WERI-Rb-1 (cell line): ENCODE measurements around the gene CD63.

Source experiments
- DNase-seq: peaks from one replicate; pipeline ENCODE4 v3.0.0-alpha.2; 2020
- H3K27ac ChIP-seq: fragments of 250-450 bp; sonication (Bioruptor Pico); 2 replicates; pipeline ENCODE4 v1.5.1; 2020; ENCODE audit warnings: mild to moderate bottlenecking, moderate library complexity
- H3K27me3 ChIP-seq: fragments of 250-450 bp; sonication (Bioruptor Pico); 2 replicates; pipeline ENCODE4 v1.5.1; 2021; ENCODE audit warnings: mild to moderate bottlenecking, low read depth, moderate library complexity; ENCODE audit not compliant: insufficient read depth, severe bottlenecking
- H3K36me3 ChIP-seq: fragments of 250-450 bp; sonication (Bioruptor Pico); 2 replicates; pipeline ENCODE4 v1.5.1; 2020; ENCODE audit warnings: mild to moderate bottlenecking, moderate library complexity
- H3K4me3 ChIP-seq: 2 replicates; pipeline ENCODE4 v1.5.1; 2011; ENCODE audit warnings: low read depth, mild to moderate bottlenecking, control low read depth, low read length
- H3K9me3 ChIP-seq: fragments of 250-450 bp; sonication (Bioruptor Pico); 2 replicates; pipeline ENCODE4 v1.5.1; 2021; ENCODE audit warnings: mild to moderate bottlenecking, moderate library complexity; ENCODE audit not compliant: severe bottlenecking
- TF ChIP-seq, protein P1 (sequence below): IDR thresholded peaks from 2 replicates; pipeline ENCODE4 v1.5.1; 2011; ENCODE audit warnings: low read depth, mild to moderate bottlenecking, control low read depth, inconsistent platforms, low read length

Gene CD63

GRCh38 chr12:55736780-55737580 is 8.2 kb upstream of the CD63 start:
- peak overlapping the region; percentile 84 for H3K27ac ChIP-seq
- no peaks in the 10 kb centered on the region for H3K27me3 ChIP-seq
- no peaks in the 10 kb centered on the region for H3K36me3 ChIP-seq
- H3K9me3 ChIP-seq = no peaks in the 10 kb centered on the region
- TF ChIP-seq, protein P1, sequence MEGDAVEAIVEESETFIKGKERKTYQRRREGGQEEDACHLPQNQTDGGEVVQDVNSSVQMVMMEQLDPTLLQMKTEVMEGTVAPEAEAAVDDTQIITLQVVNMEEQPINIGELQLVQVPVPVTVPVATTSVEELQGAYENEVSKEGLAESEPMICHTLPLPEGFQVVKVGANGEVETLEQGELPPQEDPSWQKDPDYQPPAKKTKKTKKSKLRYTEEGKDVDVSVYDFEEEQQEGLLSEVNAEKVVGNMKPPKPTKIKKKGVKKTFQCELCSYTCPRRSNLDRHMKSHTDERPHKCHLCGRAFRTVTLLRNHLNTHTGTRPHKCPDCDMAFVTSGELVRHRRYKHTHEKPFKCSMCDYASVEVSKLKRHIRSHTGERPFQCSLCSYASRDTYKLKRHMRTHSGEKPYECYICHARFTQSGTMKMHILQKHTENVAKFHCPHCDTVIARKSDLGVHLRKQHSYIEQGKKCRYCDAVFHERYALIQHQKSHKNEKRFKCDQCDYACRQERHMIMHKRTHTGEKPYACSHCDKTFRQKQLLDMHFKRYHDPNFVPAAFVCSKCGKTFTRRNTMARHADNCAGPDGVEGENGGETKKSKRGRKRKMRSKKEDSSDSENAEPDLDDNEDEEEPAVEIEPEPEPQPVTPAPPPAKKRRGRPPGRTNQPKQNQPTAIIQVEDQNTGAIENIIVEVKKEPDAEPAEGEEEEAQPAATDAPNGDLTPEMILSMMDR = peak; percentile 85
- DNase-seq = peak; percentile 93
- peak overlapping the region; percentile 83 for H3K4me3 ChIP-seq

DNA sequence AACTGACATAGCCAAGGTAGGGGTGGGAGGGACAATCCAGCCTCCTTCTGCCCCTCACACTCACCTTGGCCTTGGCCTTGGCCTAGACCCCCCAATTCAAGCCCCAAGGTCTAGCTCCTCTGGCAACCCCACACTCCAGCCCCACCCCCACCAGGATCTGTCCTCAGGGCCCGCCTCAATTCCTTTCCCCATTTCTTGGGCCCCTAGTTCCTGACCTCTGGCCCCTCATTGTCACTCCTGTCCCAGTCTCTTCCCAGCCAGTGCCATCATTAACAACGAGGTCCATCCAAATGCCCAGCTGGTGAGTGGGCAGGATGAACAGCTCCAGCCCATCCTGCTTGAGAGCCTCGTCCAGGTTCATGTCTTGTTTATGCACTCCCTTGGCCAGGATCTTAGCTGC is 7.3 kb upstream of the CD63 start:
- no peaks in the 10 kb centered on the region for H3K9me3 ChIP-seq
- no peak for DNase-seq
- no peak overlapping the region for H3K4me3 ChIP-seq
- H3K36me3 ChIP-seq = no peaks in the 10 kb centered on the region
- no peak overlapping the region for H3K27ac ChIP-seq
- H3K27me3 ChIP-seq = no peaks in the 10 kb centered on the region
- TF ChIP-seq, protein P1 = no peak

DNA sequence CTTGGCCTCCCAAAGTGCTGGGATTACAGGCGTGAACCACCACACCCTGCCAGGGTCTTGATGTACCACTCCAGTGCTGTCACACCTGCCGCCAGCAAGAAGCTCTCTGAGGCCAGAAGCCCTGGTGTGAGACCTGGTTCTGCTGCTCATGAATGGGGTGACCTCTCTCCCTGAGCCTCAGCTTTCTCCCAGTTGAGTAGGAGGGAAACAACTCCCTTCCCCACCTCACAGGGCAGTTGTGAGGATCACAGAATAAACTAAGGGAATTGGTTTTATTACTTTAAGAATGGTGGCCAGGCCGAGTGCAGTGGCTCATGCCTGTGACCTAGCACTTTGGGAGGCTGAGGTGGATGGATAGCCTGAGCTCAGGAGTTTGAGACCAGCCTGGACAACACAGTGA is 5.8 kb upstream of the CD63 start:
- TF ChIP-seq, protein P1 = no peak
- H3K27ac ChIP-seq = no peak overlapping the region
- no peak for DNase-seq
- no peaks in the 10 kb centered on the region for H3K27me3 ChIP-seq
- no peaks in the 10 kb centered on the region for H3K9me3 ChIP-seq
- no peak overlapping the region for H3K4me3 ChIP-seq
- H3K36me3 ChIP-seq = no peaks in the 10 kb centered on the region

DNA sequence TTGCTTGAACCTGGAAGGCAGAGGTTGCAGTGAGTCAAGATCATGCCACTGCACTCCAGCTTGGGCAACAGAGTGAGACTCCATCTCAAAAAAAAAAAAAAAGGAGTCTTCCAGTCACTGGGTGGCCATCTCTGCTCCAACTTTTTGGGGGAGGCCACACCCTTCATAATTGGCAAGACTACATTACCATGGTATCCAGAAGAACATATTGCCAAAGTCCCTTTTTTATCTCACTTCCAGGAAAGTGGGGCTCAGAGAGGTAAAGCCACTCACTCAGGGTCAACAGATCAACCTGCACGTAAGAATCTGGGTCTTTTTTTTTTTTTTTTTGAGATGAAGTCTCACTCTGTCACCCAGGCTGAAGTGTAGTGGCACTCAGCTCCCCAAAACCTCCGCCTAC is 5.0 kb upstream of the CD63 start:
- H3K36me3 ChIP-seq = no peaks in the 10 kb centered on the region
- no peaks in the 10 kb centered on the region for H3K9me3 ChIP-seq
- H3K27ac ChIP-seq = no peak overlapping the region
- TF ChIP-seq, protein P1 = no peak
- no peaks in the 10 kb centered on the region for H3K27me3 ChIP-seq
- H3K4me3 ChIP-seq = no peak overlapping the region
- no peak for DNase-seq

GRCh38 chr12:55733021-55733555 is 4.3 kb upstream of the CD63 start:
- H3K9me3 ChIP-seq = no peaks in the 10 kb centered on the region
- H3K4me3 ChIP-seq = no peak overlapping the region
- no peaks in the 10 kb centered on the region for H3K27me3 ChIP-seq
- TF ChIP-seq, protein P1 = no peak
- H3K36me3 ChIP-seq = peaks cover 2% of the 10 kb centered on the region; the same call in 1 of the 2 replicates
- no peak overlapping the region for H3K27ac ChIP-seq
- no peak for DNase-seq
